MM.1S (cell line): ENCODE results near the gene HNRNPR.

Experiments
- DNase-seq: peaks from one replicate; pipeline ENCODE4 v3.0.0-alpha.2; 2015
- H2AFZ ChIP-seq: fragments of 300-600 bp; sonication (generic); 2 replicates; pipeline ENCODE4 v1.6.0; 2016; ENCODE audit warnings: antibody characterized with exemption, low read length
- H3F3A ChIP-seq: fragments of 300-600 bp; sonication (generic); 2 replicates; pipeline ENCODE4 v1.6.1; 2016; ENCODE audit warnings: mild to moderate bottlenecking, antibody characterized with exemption, low read length, moderate library complexity, mixed read lengths; ENCODE audit not compliant: insufficient read depth
- H3K27ac ChIP-seq: fragments of 300-600 bp; sonication (generic); 2 replicates; pipeline ENCODE4 v1.5.1; 2016; ENCODE audit warnings: mild to moderate bottlenecking, low read length
- H3K27me3 ChIP-seq: fragments of 300-600 bp; sonication (generic); replicated peaks from 2 replicates; pipeline ENCODE4 v1.6.0; 2016; ENCODE audit warnings: low read length; ENCODE audit not compliant: insufficient read depth
- H3K36me3 ChIP-seq: fragments of 300-600 bp; sonication (generic); replicated peaks from 2 replicates; pipeline ENCODE4 v1.6.1; 2016; ENCODE audit warnings: mild to moderate bottlenecking, low read length, mixed read lengths; ENCODE audit not compliant: insufficient read depth
- H3K4me1 ChIP-seq: fragments of 300-600 bp; sonication (generic); 2 replicates; pipeline ENCODE4 v1.6.1; 2016; ENCODE audit warnings: low read length, mixed read lengths
- H3K4me2 ChIP-seq: fragments of 300-600 bp; sonication (generic); 2 replicates; pipeline ENCODE4 v1.6.0; 2016; ENCODE audit warnings: low read depth, low read length
- H3K4me3 ChIP-seq: fragments of 300-600 bp; sonication (generic); 2 replicates; pipeline ENCODE4 v1.5.1; 2016; ENCODE audit warnings: low read length, mixed read lengths
- H3K79me2 ChIP-seq: fragments of 300-600 bp; sonication (generic); 2 replicates; pipeline ENCODE4 v1.6.1; 2016; ENCODE audit warnings: mixed run types, low read length, mixed read lengths
- H3K9ac ChIP-seq: fragments of 300-600 bp; sonication (generic); 2 replicates; pipeline ENCODE4 v1.6.1; 2016; ENCODE audit warnings: low read length, mixed read lengths
- H3K9me2 ChIP-seq: fragments of 300-600 bp; sonication (generic); replicated peaks from 2 replicates; pipeline ENCODE4 v1.6.1; 2016; ENCODE audit warnings: mild to moderate bottlenecking, low read length, mixed read lengths; ENCODE audit not compliant: insufficient read depth
- H3K9me3 ChIP-seq: fragments of 300-600 bp; sonication (generic); replicated peaks from 2 replicates; pipeline ENCODE4 v1.6.1; 2016; ENCODE audit warnings: mild to moderate bottlenecking, low read length, mixed read lengths; ENCODE audit not compliant: insufficient read depth
- H4K20me1 ChIP-seq: fragments of 300-600 bp; sonication (generic); 2 replicates; pipeline ENCODE4 v1.6.1; 2016; ENCODE audit warnings: mild to moderate bottlenecking, low read length, moderate library complexity, mixed read lengths; ENCODE audit not compliant: insufficient read depth
- EZH2 ChIP-seq: fragments of 300-600 bp; sonication (generic); optimal IDR thresholded peaks from 2 replicates; pipeline ENCODE3; 2017; ENCODE audit warnings: low read depth, mild to moderate bottlenecking, antibody characterized with exemption, low read length, mixed read lengths
- EZH2phosphoT487 ChIP-seq: fragments of 300-600 bp; sonication (generic); IDR thresholded peaks from 2 replicates; pipeline ENCODE4 v1.6.1; 2018; ENCODE audit warnings: antibody characterized with exemption, low read length
- TF ChIP-seq, protein P1 (sequence below): fragments of 300-600 bp; sonication (generic); IDR thresholded peaks from 2 replicates; pipeline ENCODE4 v1.5.1; 2016; ENCODE audit warnings: antibody characterized with exemption, low read length, mixed read lengths

Gene HNRNPR

DNA sequence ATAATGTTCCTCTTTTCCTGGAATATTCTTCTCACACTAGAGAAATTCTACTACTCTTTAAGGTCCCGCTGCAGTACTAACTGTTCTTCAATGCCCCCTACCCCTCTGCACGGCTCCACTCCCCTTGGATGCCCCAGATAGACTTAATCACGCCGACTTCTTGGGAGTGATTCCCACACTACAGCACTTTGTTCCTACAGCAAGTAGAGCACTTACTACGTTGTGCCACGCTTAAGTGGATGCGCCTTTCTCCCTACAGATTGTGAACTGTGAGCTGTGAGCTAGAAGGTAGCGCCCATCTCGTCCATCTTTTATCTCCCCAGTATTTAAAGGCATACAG, 23.3 kb upstream of the HNRNPR start:
- DNase-seq = no peak
- no peak overlapping the region for H3K9ac ChIP-seq
- H3K4me1 ChIP-seq = no peaks in the 10 kb centered on the region
- peak overlapping the region; percentile 94 for H3K4me2 ChIP-seq
- H3K27ac ChIP-seq = no peak overlapping the region
- H3K27me3 ChIP-seq = no peaks in the 10 kb centered on the region
- TF ChIP-seq EZH2phosphoT487 (no peak), EZH2 (no peak)
- TF ChIP-seq, protein P1, sequence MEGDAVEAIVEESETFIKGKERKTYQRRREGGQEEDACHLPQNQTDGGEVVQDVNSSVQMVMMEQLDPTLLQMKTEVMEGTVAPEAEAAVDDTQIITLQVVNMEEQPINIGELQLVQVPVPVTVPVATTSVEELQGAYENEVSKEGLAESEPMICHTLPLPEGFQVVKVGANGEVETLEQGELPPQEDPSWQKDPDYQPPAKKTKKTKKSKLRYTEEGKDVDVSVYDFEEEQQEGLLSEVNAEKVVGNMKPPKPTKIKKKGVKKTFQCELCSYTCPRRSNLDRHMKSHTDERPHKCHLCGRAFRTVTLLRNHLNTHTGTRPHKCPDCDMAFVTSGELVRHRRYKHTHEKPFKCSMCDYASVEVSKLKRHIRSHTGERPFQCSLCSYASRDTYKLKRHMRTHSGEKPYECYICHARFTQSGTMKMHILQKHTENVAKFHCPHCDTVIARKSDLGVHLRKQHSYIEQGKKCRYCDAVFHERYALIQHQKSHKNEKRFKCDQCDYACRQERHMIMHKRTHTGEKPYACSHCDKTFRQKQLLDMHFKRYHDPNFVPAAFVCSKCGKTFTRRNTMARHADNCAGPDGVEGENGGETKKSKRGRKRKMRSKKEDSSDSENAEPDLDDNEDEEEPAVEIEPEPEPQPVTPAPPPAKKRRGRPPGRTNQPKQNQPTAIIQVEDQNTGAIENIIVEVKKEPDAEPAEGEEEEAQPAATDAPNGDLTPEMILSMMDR = no peak
- H3K36me3 ChIP-seq = peaks cover 6% of the 10 kb centered on the region; the same call in 1 of the 2 replicates
- no peaks in the 10 kb centered on the region for H3F3A ChIP-seq
- peak overlapping the region; percentile 97 for H3K4me3 ChIP-seq
- H2AFZ ChIP-seq = peak overlapping the region; percentile 100
- H4K20me1 ChIP-seq = no peaks in the 10 kb centered on the region
- H3K9me3 ChIP-seq = no peaks in the 10 kb centered on the region
- H3K9me2 ChIP-seq = no peaks in the 10 kb centered on the region
- H3K79me2 ChIP-seq = 0 out of 2 replicates have a peak, but pooled peaks cover 5% of the 10 kb centered on the region

DNA sequence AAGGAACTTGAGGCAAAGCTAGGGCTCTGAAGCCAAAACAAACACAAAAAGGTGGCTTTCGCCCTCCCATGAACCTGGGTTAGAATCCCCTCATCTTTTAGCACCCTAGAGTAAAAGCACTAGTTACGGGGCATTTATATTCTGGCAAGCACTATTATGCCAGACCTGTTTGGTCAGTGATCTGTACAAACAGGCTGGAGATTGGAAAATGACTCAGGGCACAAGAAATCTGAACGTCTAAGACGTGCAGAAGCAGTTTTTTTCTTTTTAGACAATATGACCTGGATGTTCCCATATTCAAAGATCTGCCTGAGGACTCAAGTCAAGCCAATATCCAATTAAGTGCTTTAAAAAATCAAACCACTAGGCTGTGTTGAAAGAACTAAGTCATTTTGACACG, 22.5 kb upstream of the HNRNPR start:
- H3K27ac ChIP-seq = no peak overlapping the region
- no peaks in the 10 kb centered on the region for H3K9me2 ChIP-seq
- no peak overlapping the region for H3K4me2 ChIP-seq
- DNase-seq = no peak
- H3K36me3 ChIP-seq = peaks cover 8% of the 10 kb centered on the region; the same call in 1 of the 2 replicates
- no peak for TF ChIP-seq EZH2
- TF ChIP-seq, protein P1 = no peak
- TF ChIP-seq EZH2phosphoT487 = no peak
- no peak overlapping the region for H2AFZ ChIP-seq
- H3K27me3 ChIP-seq = no peaks in the 10 kb centered on the region
- H3K9me3 ChIP-seq = no peaks in the 10 kb centered on the region
- 0 out of 2 replicates have a peak, but pooled peaks cover 5% of the 10 kb centered on the region for H3K79me2 ChIP-seq
- no peak overlapping the region for H3K9ac ChIP-seq
- H3K4me1 ChIP-seq = no peaks in the 10 kb centered on the region
- no peak overlapping the region for H3K4me3 ChIP-seq
- no peaks in the 10 kb centered on the region for H4K20me1 ChIP-seq
- no peaks in the 10 kb centered on the region for H3F3A ChIP-seq

DNA sequence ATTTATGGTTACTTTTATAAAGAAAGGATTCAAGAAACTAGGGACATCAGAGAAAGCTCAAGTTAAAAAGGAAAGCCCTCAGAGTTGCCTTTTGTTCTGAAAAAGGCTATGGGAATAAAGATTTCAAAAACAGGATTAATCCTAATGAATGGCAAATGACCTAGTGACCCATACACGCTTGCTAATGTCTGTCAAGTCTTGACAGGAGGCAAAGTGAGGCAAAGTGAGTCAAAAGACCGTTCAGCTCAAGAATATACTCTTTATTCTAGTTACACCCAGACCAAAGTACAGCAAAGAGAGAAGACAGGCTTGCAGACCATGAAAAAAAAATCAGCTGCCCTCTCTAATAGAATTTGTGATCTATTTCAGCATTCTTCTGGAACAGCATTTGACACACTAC, 22.1 kb upstream of the HNRNPR start:
- no peak overlapping the region for H3K4me3 ChIP-seq
- no peaks in the 10 kb centered on the region for H3K9me3 ChIP-seq
- H3K79me2 ChIP-seq = 0 out of 2 replicates have a peak, but pooled peaks cover 5% of the 10 kb centered on the region
- H2AFZ ChIP-seq = no peak overlapping the region
- no peak for DNase-seq
- no peaks in the 10 kb centered on the region for H4K20me1 ChIP-seq
- no peak overlapping the region for H3K27ac ChIP-seq
- TF ChIP-seq, protein P1 = no peak
- TF ChIP-seq EZH2phosphoT487 = no peak
- TF ChIP-seq EZH2 = no peak
- H3K9ac ChIP-seq = no peak overlapping the region
- H3F3A ChIP-seq = no peaks in the 10 kb centered on the region
- no peaks in the 10 kb centered on the region for H3K27me3 ChIP-seq
- no peaks in the 10 kb centered on the region for H3K4me1 ChIP-seq
- no peaks in the 10 kb centered on the region for H3K9me2 ChIP-seq
- H3K36me3 ChIP-seq = peaks cover 8% of the 10 kb centered on the region; the same call in 1 of the 2 replicates
- H3K4me2 ChIP-seq = no peak overlapping the region
